GM23338 (cell line): ENCODE results near the gene FARS2. TPM values are rescaled to one million over a fixed set of nuclear protein-coding genes. Genes with fewer than 3 reads are reported as not detected.
A peak's percentile ranks its signal among the peaks of the same experiment; 100 is the strongest.

ENCODE experiments used
- ATAC-seq: fragments of 200-7000 bp; cut with Tn5 transposase; 3 replicates; pipeline ENCODE4 v1.9.1; 2020
- DNase-seq: peaks from one replicate; pipeline ENCODE4 v3.0.0-alpha.2; 2015; ENCODE audit warnings: low spot score
- H2AFZ ChIP-seq: fragments of 200-600 bp; sonication (generic); 2 replicates; pipeline ENCODE4 v1.8.0; 2016; ENCODE audit warnings: antibody characterized with exemption, mild to moderate bottlenecking, moderate library complexity
- H3F3A ChIP-seq: fragments of 200-600 bp; sonication (generic); replicated peaks from 2 replicates; pipeline ENCODE4 v1.8.0; 2017; ENCODE audit warnings: antibody characterized with exemption, mixed run types, low read depth
- H3K27ac ChIP-seq: fragments of 200-600 bp; sonication (generic); 2 replicates; pipeline ENCODE4 v1.6.1; 2016; ENCODE audit warnings: low read depth
- H3K27me3 ChIP-seq: fragments of 200-600 bp; sonication (generic); 2 replicates; pipeline ENCODE4 v1.8.0; 2016; ENCODE audit warnings: mild to moderate bottlenecking, mixed run types, moderate library complexity; ENCODE audit not compliant: insufficient read depth
- H3K36me3 ChIP-seq: fragments of 200-600 bp; sonication (generic); 2 replicates; pipeline ENCODE4 v1.8.0; 2016; ENCODE audit warnings: mild to moderate bottlenecking; ENCODE audit not compliant: insufficient read depth
- H3K4me1 ChIP-seq: fragments of 200-600 bp; sonication (generic); 2 replicates; pipeline ENCODE4 v1.8.0; 2016; ENCODE audit warnings: mild to moderate bottlenecking, moderate library complexity; ENCODE audit not compliant: insufficient read depth
- H3K4me2 ChIP-seq: fragments of 200-600 bp; sonication (generic); 2 replicates; pipeline ENCODE4 v1.7.1; 2017; ENCODE audit warnings: mixed run types
- H3K4me3 ChIP-seq: fragments of 200-600 bp; sonication (generic); 2 replicates; pipeline ENCODE4 v1.6.1; 2016; ENCODE audit warnings: mixed run types
- H3K79me2 ChIP-seq: fragments of 200-600 bp; sonication (generic); replicated peaks from 2 replicates; pipeline ENCODE4 v1.8.0; 2017; ENCODE audit warnings: mild to moderate bottlenecking; ENCODE audit not compliant: insufficient read depth
- H3K9me2 ChIP-seq: fragments of 200-600 bp; sonication (generic); 2 replicates; pipeline ENCODE4 v1.8.0; 2017; ENCODE audit not compliant: insufficient read depth
- H4K20me1 ChIP-seq: fragments of 200-600 bp; sonication (generic); replicated peaks from 2 replicates; pipeline ENCODE4 v1.8.0; 2017; ENCODE audit warnings: mild to moderate bottlenecking; ENCODE audit not compliant: insufficient read depth
- H3K27ac Mint-ChIP-seq: 2 replicates; pipeline ENCODE4 v1.8.0; 2020; ENCODE audit warnings: inconsistent platforms, mild to moderate bottlenecking, moderate library complexity, mixed read lengths
- H3K27me3 Mint-ChIP-seq: 3 replicates; pipeline ENCODE4 v1.8.0; 2022; ENCODE audit warnings: low read depth, mild to moderate bottlenecking, moderate library complexity, mixed read lengths, inconsistent platforms; ENCODE audit not compliant: insufficient read depth, poor library complexity
- H3K36me3 Mint-ChIP-seq: 3 replicates; pipeline ENCODE4 v1.8.0; 2021; ENCODE audit warnings: low read depth, mild to moderate bottlenecking, inconsistent platforms, moderate library complexity, mixed read lengths
- H3K4me1 Mint-ChIP-seq: 3 replicates; pipeline ENCODE4 v1.8.0; 2020; ENCODE audit warnings: mild to moderate bottlenecking, inconsistent platforms, mixed read lengths
- H3K4me3 Mint-ChIP-seq: 3 replicates; pipeline ENCODE4 v1.8.0; 2021; ENCODE audit warnings: moderate library complexity, mild to moderate bottlenecking, inconsistent platforms, mixed read lengths
- H3K9me3 Mint-ChIP-seq: 3 replicates; pipeline ENCODE4 v1.8.0; 2020; ENCODE audit warnings: moderate library complexity, mild to moderate bottlenecking, inconsistent platforms, mixed read lengths
- CREB1 ChIP-seq: fragments of 250-450 bp; sonication (Bioruptor Pico); IDR thresholded peaks from 2 replicates; pipeline ENCODE4 v1.5.0; 2020; ENCODE audit warnings: low read depth, mild to moderate bottlenecking, moderate library complexity
- JUNB ChIP-seq: IDR thresholded peaks from one replicate; pipeline ENCODE4 v1.6.1; 2016; ENCODE audit warnings: antibody characterized with exemption; ENCODE audit not compliant: unreplicated experiment
- NANOG ChIP-seq: IDR thresholded peaks from 2 replicates; pipeline ENCODE4 v1.6.1; 2016; ENCODE audit warnings: antibody characterized with exemption, borderline replicate concordance
- POLR2AphosphoS5 ChIP-seq: IDR thresholded peaks from 2 replicates; pipeline ENCODE4 v1.6.1; 2016; ENCODE audit warnings: antibody characterized with exemption, low read depth
- STAT1 ChIP-seq: IDR thresholded peaks from one replicate; pipeline ENCODE4 v1.6.1; 2016; ENCODE audit warnings: antibody characterized with exemption; ENCODE audit not compliant: unreplicated experiment
- polyA plus RNA-seq: library from polyadenylated mRNA; unstranded; fragments of >200 nt; fragmentation: Nextera tagmentation; extraction: Ambion mirVana; gene quantifications from 2 replicates; pipeline ENCODE4 v1.2.1, GENCODE V29; 2016
- total RNA-seq: library from RNA; depleted of rRNA; stranded (reverse); fragments of >200 nt; shearing (Covaris generic); gene quantifications from 2 replicates; pipeline ENCODE4 v1.2.3, GENCODE V29; 2014
- TF ChIP-seq, protein P1 (sequence below): fragments of 250-450 bp; sonication (Bioruptor Pico); IDR thresholded peaks from 2 replicates; pipeline ENCODE4 v1.5.0; 2020; ENCODE audit warnings: mild to moderate bottlenecking, moderate library complexity
- TF ChIP-seq, protein P2 (sequence below): IDR thresholded peaks from one replicate; pipeline ENCODE4 v1.6.1; 2018; ENCODE audit warnings: antibody characterized with exemption; ENCODE audit not compliant: unreplicated experiment
- TF ChIP-seq, protein P3 (sequence below), 2 experiments: fragments of 200-600 bp in 1 of 2; sonication (generic) in 1 of 2; conservative IDR thresholded peaks; 2 replicates each; pipeline versions ENCODE4 v1.5.1 to v1.6.1; 2016 to 2017; ENCODE audit warnings: antibody characterized with exemption in 2 of 2, low read depth in 2 of 2, mild to moderate bottlenecking in 2 of 2, moderate library complexity in 1 of 2

The FARS2 gene
- total and polyA plus RNA-seq, 2 experiments from 2014 or later, result 7.6 to 19.0 TPM

DNA sequence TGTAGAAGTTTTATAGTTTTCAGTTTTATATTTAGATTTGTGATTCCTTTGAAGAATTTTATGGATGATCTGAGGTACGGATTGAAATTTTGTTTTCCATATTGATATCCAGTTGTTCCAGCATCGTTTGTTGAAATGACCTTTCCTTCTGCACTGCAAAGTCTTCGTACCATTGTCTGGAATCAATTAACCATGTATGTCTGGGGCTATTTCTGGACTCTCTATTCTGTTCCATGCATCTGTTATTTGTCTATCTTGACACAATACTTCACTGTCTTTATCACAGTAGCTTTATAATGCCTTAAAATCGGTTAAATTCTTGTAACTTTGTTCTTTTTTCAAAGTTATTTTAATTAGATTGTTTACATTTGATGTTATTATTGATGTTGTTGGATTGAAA, 154.9 kb downstream of the FARS2 start (continued):
- TF ChIP-seq, protein P1, sequence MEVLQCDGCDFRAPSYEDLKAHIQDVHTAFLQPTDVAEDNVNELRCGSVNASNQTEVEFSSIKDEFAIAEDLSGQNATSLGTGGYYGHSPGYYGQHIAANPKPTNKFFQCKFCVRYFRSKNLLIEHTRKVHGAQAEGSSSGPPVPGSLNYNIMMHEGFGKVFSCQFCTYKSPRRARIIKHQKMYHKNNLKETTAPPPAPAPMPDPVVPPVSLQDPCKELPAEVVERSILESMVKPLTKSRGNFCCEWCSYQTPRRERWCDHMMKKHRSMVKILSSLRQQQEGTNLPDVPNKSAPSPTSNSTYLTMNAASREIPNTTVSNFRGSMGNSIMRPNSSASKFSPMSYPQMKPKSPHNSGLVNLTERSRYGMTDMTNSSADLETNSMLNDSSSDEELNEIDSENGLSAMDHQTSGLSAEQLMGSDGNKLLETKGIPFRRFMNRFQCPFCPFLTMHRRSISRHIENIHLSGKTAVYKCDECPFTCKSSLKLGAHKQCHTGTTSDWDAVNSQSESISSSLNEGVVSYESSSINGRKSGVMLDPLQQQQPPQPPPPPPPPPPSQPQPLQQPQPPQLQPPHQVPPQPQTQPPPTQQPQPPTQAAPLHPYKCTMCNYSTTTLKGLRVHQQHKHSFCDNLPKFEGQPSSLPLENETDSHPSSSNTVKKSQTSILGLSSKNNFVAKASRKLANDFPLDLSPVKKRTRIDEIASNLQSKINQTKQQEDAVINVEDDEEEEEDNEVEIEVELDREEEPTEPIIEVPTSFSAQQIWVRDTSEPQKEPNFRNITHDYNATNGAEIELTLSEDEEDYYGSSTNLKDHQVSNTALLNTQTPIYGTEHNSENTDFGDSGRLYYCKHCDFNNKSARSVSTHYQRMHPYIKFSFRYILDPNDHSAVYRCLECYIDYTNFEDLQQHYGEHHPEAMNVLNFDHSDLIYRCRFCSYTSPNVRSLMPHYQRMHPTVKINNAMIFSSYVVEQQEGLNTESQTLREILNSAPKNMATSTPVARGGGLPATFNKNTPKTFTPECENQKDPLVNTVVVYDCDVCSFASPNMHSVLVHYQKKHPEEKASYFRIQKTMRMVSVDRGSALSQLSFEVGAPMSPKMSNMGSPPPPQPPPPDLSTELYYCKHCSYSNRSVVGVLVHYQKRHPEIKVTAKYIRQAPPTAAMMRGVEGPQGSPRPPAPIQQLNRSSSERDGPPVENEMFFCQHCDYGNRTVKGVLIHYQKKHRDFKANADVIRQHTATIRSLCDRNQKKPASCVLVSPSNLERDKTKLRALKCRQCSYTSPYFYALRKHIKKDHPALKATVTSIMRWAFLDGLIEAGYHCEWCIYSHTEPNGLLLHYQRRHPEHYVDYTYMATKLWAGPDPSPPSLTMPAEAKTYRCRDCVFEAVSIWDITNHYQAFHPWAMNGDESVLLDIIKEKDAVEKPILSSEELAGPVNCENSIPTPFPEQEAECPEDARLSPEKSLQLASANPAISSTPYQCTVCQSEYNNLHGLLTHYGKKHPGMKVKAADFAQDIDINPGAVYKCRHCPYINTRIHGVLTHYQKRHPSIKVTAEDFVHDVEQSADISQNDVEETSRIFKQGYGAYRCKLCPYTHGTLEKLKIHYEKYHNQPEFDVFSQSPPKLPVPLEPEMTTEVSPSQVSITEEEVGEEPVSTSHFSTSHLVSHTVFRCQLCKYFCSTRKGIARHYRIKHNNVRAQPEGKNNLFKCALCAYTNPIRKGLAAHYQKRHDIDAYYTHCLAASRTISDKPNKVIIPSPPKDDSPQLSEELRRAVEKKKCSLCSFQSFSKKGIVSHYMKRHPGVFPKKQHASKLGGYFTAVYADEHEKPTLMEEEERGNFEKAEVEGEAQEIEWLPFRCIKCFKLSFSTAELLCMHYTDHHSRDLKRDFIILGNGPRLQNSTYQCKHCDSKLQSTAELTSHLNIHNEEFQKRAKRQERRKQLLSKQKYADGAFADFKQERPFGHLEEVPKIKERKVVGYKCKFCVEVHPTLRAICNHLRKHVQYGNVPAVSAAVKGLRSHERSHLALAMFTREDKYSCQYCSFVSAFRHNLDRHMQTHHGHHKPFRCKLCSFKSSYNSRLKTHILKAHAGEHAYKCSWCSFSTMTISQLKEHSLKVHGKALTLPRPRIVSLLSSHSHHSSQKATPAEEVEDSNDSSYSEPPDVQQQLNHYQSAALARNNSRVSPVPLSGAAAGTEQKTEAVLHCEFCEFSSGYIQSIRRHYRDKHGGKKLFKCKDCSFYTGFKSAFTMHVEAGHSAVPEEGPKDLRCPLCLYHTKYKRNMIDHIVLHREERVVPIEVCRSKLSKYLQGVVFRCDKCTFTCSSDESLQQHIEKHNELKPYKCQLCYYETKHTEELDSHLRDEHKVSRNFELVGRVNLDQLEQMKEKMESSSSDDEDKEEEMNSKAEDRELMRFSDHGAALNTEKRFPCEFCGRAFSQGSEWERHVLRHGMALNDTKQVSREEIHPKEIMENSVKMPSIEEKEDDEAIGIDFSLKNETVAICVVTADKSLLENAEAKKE (CRISPR knock-in tag), result no peak
- TF ChIP-seq NANOG (no peak), JUNB (no peak), STAT1 (no peak), POLR2AphosphoS5 (no peak)

DNA sequence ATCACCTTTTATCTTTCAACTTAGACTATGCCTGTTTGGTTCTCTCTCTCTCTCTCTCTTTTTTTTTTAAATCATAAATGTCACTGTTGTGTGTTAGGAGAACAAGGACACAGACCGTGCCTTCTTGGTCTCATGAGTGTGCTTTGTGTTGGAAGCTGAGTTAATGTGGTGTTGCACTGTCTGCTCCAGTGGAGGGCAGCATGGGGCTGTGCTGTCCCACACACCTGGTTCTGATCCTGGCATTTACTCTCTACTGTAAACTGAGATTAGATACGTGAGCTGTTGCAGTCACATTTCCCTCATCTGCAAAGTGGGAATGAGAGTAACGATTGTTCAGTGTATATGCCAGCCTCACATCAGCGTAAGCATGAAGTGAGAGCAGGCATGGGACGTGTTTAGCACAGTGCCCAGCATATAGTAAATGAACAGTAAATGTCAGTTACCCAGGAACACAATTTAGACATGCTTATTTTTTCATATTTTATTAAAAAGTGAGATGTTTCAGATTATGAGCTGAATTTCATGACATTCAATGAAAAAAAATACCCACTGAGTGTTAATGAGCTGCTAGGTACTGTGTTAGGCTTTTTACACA, 161.1 kb downstream of the FARS2 start:
- Mint-ChIP-seq H3K4me1 (peaks cover 8% of the 10 kb centered on the region; the same call in 2 of the 3 replicates), H3K4me3 (no peak overlapping the region), H3K27me3 (peaks cover 6% of the 10 kb centered on the region), H3K27ac (no peak overlapping the region), H3K36me3 (peaks cover 12% of the 10 kb centered on the region), H3K9me3 (peaks cover 2% of the 10 kb centered on the region; the same call in 2 of the 3 replicates)
- Histone ChIP-seq H3K4me3 (no peak overlapping the region), H3K9me2 (no peaks in the 10 kb centered on the region), H3F3A (no peaks in the 10 kb centered on the region), H3K27ac (no peak overlapping the region), H3K79me2 (no peaks in the 10 kb centered on the region), H4K20me1 (no peaks in the 10 kb centered on the region), H3K4me1 (no peaks in the 10 kb centered on the region), H3K4me2 (no peak overlapping the region), H3K27me3 (no peaks in the 10 kb centered on the region), H3K36me3 (no peaks in the 10 kb centered on the region), H2AFZ (no peak overlapping the region)
- DNase-seq (peak; percentile 76), ATAC-seq (peak; percentile 99)
- TF ChIP-seq, protein P2, sequence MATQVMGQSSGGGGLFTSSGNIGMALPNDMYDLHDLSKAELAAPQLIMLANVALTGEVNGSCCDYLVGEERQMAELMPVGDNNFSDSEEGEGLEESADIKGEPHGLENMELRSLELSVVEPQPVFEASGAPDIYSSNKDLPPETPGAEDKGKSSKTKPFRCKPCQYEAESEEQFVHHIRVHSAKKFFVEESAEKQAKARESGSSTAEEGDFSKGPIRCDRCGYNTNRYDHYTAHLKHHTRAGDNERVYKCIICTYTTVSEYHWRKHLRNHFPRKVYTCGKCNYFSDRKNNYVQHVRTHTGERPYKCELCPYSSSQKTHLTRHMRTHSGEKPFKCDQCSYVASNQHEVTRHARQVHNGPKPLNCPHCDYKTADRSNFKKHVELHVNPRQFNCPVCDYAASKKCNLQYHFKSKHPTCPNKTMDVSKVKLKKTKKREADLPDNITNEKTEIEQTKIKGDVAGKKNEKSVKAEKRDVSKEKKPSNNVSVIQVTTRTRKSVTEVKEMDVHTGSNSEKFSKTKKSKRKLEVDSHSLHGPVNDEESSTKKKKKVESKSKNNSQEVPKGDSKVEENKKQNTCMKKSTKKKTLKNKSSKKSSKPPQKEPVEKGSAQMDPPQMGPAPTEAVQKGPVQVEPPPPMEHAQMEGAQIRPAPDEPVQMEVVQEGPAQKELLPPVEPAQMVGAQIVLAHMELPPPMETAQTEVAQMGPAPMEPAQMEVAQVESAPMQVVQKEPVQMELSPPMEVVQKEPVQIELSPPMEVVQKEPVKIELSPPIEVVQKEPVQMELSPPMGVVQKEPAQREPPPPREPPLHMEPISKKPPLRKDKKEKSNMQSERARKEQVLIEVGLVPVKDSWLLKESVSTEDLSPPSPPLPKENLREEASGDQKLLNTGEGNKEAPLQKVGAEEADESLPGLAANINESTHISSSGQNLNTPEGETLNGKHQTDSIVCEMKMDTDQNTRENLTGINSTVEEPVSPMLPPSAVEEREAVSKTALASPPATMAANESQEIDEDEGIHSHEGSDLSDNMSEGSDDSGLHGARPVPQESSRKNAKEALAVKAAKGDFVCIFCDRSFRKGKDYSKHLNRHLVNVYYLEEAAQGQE, result peak; percentile 58
- TF ChIP-seq, protein P3, sequence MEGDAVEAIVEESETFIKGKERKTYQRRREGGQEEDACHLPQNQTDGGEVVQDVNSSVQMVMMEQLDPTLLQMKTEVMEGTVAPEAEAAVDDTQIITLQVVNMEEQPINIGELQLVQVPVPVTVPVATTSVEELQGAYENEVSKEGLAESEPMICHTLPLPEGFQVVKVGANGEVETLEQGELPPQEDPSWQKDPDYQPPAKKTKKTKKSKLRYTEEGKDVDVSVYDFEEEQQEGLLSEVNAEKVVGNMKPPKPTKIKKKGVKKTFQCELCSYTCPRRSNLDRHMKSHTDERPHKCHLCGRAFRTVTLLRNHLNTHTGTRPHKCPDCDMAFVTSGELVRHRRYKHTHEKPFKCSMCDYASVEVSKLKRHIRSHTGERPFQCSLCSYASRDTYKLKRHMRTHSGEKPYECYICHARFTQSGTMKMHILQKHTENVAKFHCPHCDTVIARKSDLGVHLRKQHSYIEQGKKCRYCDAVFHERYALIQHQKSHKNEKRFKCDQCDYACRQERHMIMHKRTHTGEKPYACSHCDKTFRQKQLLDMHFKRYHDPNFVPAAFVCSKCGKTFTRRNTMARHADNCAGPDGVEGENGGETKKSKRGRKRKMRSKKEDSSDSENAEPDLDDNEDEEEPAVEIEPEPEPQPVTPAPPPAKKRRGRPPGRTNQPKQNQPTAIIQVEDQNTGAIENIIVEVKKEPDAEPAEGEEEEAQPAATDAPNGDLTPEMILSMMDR (conservative IDR thresholded peaks at IDR 0.05; ENCODE audit: low read depth in 2 of 2), result peak; percentile 79 to 97
- TF ChIP-seq CREB1, result no peak
